Stimulated activated naive CD4-positive, alpha-beta T cell treated with Interleukin-2 at 50 U/mL for 16 hours (primary cell): ENCODE data around the gene PRPSAP1.

Experiments
- DNase-seq: peaks from one replicate; lab custom pipeline; 2025; lab: John Stamatoyannopoulos, UW

The PRPSAP1 gene

GRCh38 chr17:76277300-76278267 lies 76.1 kb downstream of the PRPSAP1 start:
- no peak for DNase-seq

- no peak for DNase-seq
Measured at GRCh38 chr17:76276461-76277299, 77.0 kb downstream of the PRPSAP1 start.

GRCh38 chr17:76276069-76276431 lies 77.7 kb downstream of the PRPSAP1 start:
- DNase-seq = no peak

- DNase-seq = no peak
Measured at GRCh38 chr17:76275382-76276068, 78.2 kb downstream of the PRPSAP1 start.

GRCh38 chr17:76274112-76274956 lies 79.4 kb downstream of the PRPSAP1 start:
- no peak for DNase-seq

GRCh38 chr17:76273445-76274111 lies 80.1 kb downstream of the PRPSAP1 start:
- DNase-seq = no peak

GRCh38 chr17:76272541-76273444 lies 80.9 kb downstream of the PRPSAP1 start:
- DNase-seq = peak; percentile 67

GRCh38 chr17:76271669-76272540 lies 81.8 kb downstream of the PRPSAP1 start:
- peak; percentile 87 for DNase-seq

GRCh38 chr17:76270770-76271668 lies 82.7 kb downstream of the PRPSAP1 start:
- DNase-seq = no peak

- DNase-seq = no peak
Measured at GRCh38 chr17:76270127-76270592, 83.6 kb downstream of the PRPSAP1 start.

- no peak for DNase-seq
Measured at GRCh38 chr17:76268991-76269981, 84.4 kb downstream of the PRPSAP1 start.

GRCh38 chr17:76268015-76268749 lies 85.5 kb downstream of the PRPSAP1 start:
- peak; percentile 74 for DNase-seq

GRCh38 chr17:76267581-76268001 lies 86.1 kb downstream of the PRPSAP1 start:
- peak; percentile 15 for DNase-seq

- no peak for DNase-seq
Measured at GRCh38 chr17:76267051-76267576, 86.6 kb downstream of the PRPSAP1 start.

GRCh38 chr17:76266244-76266938 lies 87.3 kb downstream of the PRPSAP1 start:
- no peak for DNase-seq
